CD4-positive, alpha-beta T cell (primary cell): ENCODE results near the gene PAPPA. TPM values are rescaled to one million over a fixed set of nuclear protein-coding genes. Genes with fewer than 3 reads are reported as not detected.

Experiments used
- ATAC-seq: fragments of 200-7000 bp; cut with Tn5 transposase; one replicate; pipeline ENCODE4 v1.10.0; 2022; ENCODE audit warnings: mild to moderate bottlenecking; ENCODE audit not compliant: poor library complexity
- CTCF ChIA-PET: fragments of 350-600 bp; sonication (Branson Sonifier 250); formaldehyde crosslinking; loops from one replicate; lab custom pipeline; 2021; ENCODE audit warnings: antibody characterized with exemption, inconsistent platforms; lab: Charles Lee
- POLR2A ChIA-PET: fragments of 350-600 bp; sonication (Branson Sonifier 250); formaldehyde crosslinking; loops from one replicate; lab custom pipeline; 2021; ENCODE audit warnings: antibody characterized with exemption, inconsistent platforms; lab: Charles Lee
- DNase-seq, 14 experiments: peaks; one replicate each; pipeline ENCODE4 v3.0.0-alpha.2; 2013 to 2020; ENCODE audit warnings: mixed read lengths in 2 of 14
- H3K27ac ChIP-seq, 2 donors: one replicate each; pipeline versions ENCODE4 v1.5.1 to v1.7.0; 2013; ENCODE audit warnings: low read length in 2 of 2, low read depth in 1 of 2, mild to moderate bottlenecking in 1 of 2
- H3K27me3 ChIP-seq, 2 experiments: 1 replicate in 1 of 2; 2 replicates in 1 of 2; pipeline versions ENCODE4 v1.6.1 to v1.7.0; 2013; ENCODE audit warnings: low read length in 2 of 2, control low read depth in 1 of 2, mild to moderate bottlenecking in 1 of 2, moderate library complexity in 1 of 2; ENCODE audit not compliant: insufficient read depth in 2 of 2, control insufficient read depth in 1 of 2
- H3K36me3 ChIP-seq: one replicate; pipeline ENCODE4 v1.6.1; 2013; ENCODE audit warnings: low read length, control low read depth; ENCODE audit not compliant: insufficient read depth
- H3K4me1 ChIP-seq: one replicate; pipeline ENCODE4 v1.6.1; 2013; ENCODE audit warnings: low read length, control low read depth; ENCODE audit not compliant: insufficient read depth
- H3K4me3 ChIP-seq: one replicate; pipeline ENCODE4 v1.5.1; 2013; ENCODE audit warnings: mild to moderate bottlenecking, low read length, moderate library complexity
- H3K9me3 ChIP-seq, 2 experiments: 1 replicate in 1 of 2; 2 replicates in 1 of 2; pipeline versions ENCODE4 v1.6.1 to v1.7.0; 2013; ENCODE audit warnings: low read length in 2 of 2, mild to moderate bottlenecking in 2 of 2, control low read depth in 1 of 2, moderate library complexity in 1 of 2; ENCODE audit not compliant: control insufficient read depth in 1 of 2, insufficient read depth in 1 of 2
- H3K27ac Mint-ChIP-seq: one replicate; pipeline ENCODE4 v1.8.0; 2020; ENCODE audit warnings: mixed read lengths
- H3K27me3 Mint-ChIP-seq: one replicate; pipeline ENCODE4 v1.8.0; 2021; ENCODE audit warnings: mixed read lengths
- H3K36me3 Mint-ChIP-seq: one replicate; pipeline ENCODE4 v1.8.0; 2021; ENCODE audit warnings: low read depth, mixed read lengths
- H3K4me1 Mint-ChIP-seq: one replicate; pipeline ENCODE4 v1.8.0; 2021; ENCODE audit warnings: low read depth, mixed read lengths
- H3K4me3 Mint-ChIP-seq: one replicate; pipeline ENCODE4 v1.8.0; 2020; ENCODE audit warnings: mild to moderate bottlenecking, mixed read lengths
- H3K9me3 Mint-ChIP-seq: one replicate; pipeline ENCODE4 v1.8.0; 2020; ENCODE audit warnings: mixed read lengths
- CTCF ChIP-seq: fragments of 200-600 bp; IDR thresholded peaks from one replicate; pipeline ENCODE4 v1.8.0; 2022; ENCODE audit warnings: antibody characterized with exemption, mild to moderate bottlenecking
- intact Hi-C, 2 experiments: fragments of 100-400 bp; cut with DNase I in 1 of 2; cut with micrococcal nuclease in 1 of 2; formaldehyde crosslinking; loops; one replicate each; pipeline versions ENCODE4 v1.15.1 to v1.9.0; 2023 to 2025; cut with DNase I, micrococcal nuclease
- total RNA-seq, 174 experiments: library from RNA in 2 of 174; stranded (reverse) in 2 of 174; gene quantifications; one replicate each; pipeline ENCODE4 v1.2.3 and lab custom pipeline; 2021 to 2026

Gene PAPPA
- total RNA-seq, 2 experiments from 2014 or later, result 0.03 TPM; not detected in 1

GRCh38 chr9:116160676-116161571 lies 7.3 kb downstream of the PAPPA start:
- intact Hi-C loops, result no loop called here
- CTCF ChIA-PET, result no interaction called here
- ATAC-seq, result no peak

GRCh38 chr9:116162241-116162781 lies 8.7 kb downstream of the PAPPA start:
- Histone ChIP-seq H3K9me3 (no peaks in the 10 kb centered on the region), H3K27me3 (peaks cover 7 to 19% of the 10 kb centered on the region in 2 experiments), H3K4me1 (no peaks in the 10 kb centered on the region), H3K27ac (no peak overlapping the region), H3K36me3 (no peaks in the 10 kb centered on the region), H3K4me3 (no peak overlapping the region)
- DNase-seq (no peak), ATAC-seq (no peak)
- no peak overlapping the region for H3K4me3 Mint-ChIP-seq
- TF ChIP-seq CTCF, result no peak
- H3K27ac Mint-ChIP-seq, result no peak overlapping the region
- ChIA-PET CTCF (no interaction called here), POLR2A (no interaction called here)
- H3K36me3 Mint-ChIP-seq, result no peaks in the 10 kb centered on the region
- H3K9me3 Mint-ChIP-seq, result no peaks in the 10 kb centered on the region
- peaks cover 47% of the 10 kb centered on the region for H3K27me3 Mint-ChIP-seq
- intact Hi-C loops, result no loop called here
- H3K4me1 Mint-ChIP-seq, result no peaks in the 10 kb centered on the region

More at GRCh38 chr9:116160676-116161571, 7.3 kb downstream of the PAPPA start:
- Mint-ChIP-seq H3K36me3 (no peaks in the 10 kb centered on the region), H3K9me3 (no peaks in the 10 kb centered on the region), H3K27ac (no peak overlapping the region), H3K4me1 (peaks cover under 1% of the 10 kb centered on the region), H3K4me3 (no peak overlapping the region), H3K27me3 (peaks cover 54% of the 10 kb centered on the region)
- Histone ChIP-seq H3K4me1 (no peaks in the 10 kb centered on the region), H3K9me3 (peaks cover 0 to 6% of the 10 kb centered on the region in 2 experiments), H3K27ac (no peak overlapping the region), H3K4me3 (no peak overlapping the region), H3K36me3 (no peaks in the 10 kb centered on the region), H3K27me3 (peaks cover 14 to 30% of the 10 kb centered on the region in 2 experiments)
- no peak for DNase-seq
- POLR2A ChIA-PET, result no interaction called here
- TF ChIP-seq CTCF, result no peak

DNA sequence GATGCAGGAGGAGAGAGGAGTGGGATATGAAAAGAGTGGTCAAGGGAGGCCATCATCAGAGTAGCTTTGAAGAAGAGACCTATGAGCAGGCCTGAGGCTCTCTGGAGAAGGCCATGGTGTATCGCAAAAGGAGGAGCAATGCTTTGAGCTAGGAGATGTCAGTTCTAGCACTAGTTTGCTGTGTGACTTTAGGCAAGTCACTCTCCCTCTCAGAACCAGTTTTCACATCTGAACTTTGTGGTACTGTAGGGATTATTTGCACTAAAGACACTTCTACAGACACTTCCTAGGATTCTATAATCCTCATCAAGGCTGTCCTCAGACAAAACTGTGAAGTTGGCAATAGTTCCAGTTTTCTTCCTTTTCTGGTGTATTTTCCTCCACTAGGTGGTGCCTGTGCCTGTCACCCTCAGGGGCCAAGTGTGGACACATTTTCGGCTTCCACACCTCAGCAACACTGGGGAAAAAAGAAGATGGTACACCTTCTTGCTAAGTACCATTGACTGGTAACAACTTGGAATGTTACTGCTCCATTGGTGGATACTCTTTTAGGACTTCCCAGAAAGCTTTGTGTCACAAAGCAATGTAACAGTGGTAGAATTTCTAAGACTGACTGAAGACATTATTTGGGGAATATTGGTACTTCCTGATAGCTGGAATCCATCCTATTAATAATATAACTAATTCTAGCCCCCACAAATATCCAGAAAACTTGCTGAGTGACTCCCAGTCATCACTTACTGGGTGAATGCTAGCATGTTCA lies 9.9 kb downstream of the PAPPA start:
- no peaks in the 10 kb centered on the region for H3K4me1 ChIP-seq

More for the DNA sequence above, 9.9 kb downstream of the PAPPA start:
- Histone ChIP-seq H3K27me3 (peaks cover 0 to 11% of the 10 kb centered on the region in 2 experiments), H3K27ac (no peak overlapping the region), H3K4me3 (no peak overlapping the region), H3K9me3 (no peaks in the 10 kb centered on the region), H3K36me3 (no peaks in the 10 kb centered on the region)
- peaks cover 35% of the 10 kb centered on the region for H3K27me3 Mint-ChIP-seq
- POLR2A ChIA-PET, result no interaction called here
- H3K36me3 Mint-ChIP-seq, result no peaks in the 10 kb centered on the region
- no peak for DNase-seq
- no peak for ATAC-seq
- no peak for TF ChIP-seq CTCF
- CTCF ChIA-PET, result no interaction called here
- H3K9me3 Mint-ChIP-seq, result no peaks in the 10 kb centered on the region
- H3K4me3 Mint-ChIP-seq, result no peak overlapping the region
- H3K4me1 Mint-ChIP-seq, result no peaks in the 10 kb centered on the region
- H3K27ac Mint-ChIP-seq, result no peak overlapping the region
- intact Hi-C loops, result no loop called here
